ENCODE data around the gene COL19A1.
A peak's percentile ranks its signal among the peaks of the same experiment; 100 is the strongest.

The COL19A1 gene

DNA sequence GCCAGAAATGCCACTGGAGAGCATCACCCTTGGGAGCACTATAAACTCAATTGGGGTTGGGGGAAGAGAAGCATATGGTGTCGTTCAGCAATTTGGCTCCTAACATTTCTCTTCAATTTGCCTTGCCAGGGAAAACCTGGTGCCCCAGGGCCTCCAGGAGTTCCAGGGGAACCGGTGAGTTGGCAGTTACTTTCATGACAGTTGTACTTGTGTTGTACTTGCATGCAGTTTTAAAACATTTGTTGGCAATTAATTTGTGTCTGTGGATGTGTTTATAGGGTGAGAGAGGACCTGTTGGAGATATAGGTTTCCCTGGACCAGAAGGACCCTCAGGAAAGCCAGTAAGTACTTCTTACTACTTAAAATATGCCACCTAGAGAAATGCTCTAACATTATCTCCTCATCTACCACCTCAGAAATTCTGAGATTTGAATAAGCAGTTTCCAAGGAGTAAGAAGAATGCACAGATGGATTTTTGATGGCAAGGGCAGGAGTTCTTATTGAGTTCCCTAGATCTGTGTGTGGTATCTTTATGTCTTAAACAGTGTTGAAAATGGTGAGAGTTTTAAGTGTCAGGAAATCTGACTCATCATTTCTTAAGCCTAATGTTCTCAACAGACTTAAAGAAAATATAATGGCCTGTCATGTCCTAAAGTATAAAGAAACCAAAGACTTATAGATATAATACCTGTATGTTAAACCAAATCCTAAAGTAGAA lies 314.0 kb downstream of the COL19A1 start:
- DNase-seq = no peak

DNA sequence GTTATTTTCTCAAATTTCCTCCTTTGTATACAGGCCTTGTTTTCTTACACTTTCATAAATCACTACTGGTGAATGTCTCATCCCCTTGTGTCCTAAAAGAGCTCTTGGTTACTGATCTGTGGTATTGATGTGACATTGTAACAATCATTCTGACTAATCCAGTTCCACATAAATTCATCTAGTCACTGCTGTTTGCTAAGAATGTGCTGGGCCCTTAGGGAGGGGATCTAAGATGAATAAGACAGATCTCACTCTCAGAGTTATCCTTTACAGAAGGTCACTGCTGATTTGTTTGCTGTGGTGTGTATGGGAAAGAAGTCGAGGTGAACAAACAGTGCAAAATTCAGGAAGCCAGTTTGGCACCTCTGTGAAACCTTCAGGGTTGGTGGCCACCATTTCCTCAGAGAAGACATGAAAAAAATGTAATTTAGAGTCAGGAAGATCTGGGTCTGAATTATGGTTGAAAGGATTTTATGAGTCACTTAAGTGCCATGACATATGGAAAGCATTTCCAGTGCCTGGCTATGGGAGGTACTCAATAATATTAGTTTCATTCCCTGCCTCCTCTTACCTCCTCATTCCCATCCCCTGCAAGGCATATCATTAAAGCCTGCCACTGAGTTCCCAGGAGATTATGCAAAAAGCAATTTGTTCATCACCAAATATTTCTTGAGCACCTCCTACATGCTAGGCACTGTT lies 314.7 kb downstream of the COL19A1 start:
- peak in 1 of 2 experiments; percentile 17 for DNase-seq

- no peak for DNase-seq
These were observed 317.2 kb downstream of the COL19A1 start for GRCh38 chr6:70183538-70183937.

DNA sequence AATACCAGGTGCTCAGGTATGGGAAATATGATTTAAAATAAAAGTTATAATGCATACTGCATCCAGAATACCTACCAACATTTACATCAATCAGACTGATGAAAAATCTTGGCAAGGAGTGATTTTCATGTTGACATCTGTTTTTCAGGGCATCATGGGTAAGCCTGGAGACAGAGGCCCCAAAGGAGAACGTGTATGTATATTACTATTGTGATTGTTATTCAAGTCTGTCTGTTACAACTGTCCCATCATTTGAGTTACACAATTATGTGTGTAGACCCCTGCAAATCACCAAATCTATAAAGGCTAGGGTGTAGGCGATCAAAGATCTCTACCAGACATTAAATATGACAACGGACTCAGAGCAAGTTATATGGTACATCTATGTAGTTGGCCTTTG lies 318.4 kb downstream of the COL19A1 start:
- no peak for DNase-seq

- DNase-seq = no peak
These were observed 320.1 kb downstream of the COL19A1 start for GRCh38 chr6:70186461-70186860.

- no peak for DNase-seq
These were observed 321.8 kb downstream of the COL19A1 start for GRCh38 chr6:70188202-70188601.

GRCh38 chr6:70194421-70194820 lies 328.1 kb downstream of the COL19A1 start:
- no peak for DNase-seq

DNA sequence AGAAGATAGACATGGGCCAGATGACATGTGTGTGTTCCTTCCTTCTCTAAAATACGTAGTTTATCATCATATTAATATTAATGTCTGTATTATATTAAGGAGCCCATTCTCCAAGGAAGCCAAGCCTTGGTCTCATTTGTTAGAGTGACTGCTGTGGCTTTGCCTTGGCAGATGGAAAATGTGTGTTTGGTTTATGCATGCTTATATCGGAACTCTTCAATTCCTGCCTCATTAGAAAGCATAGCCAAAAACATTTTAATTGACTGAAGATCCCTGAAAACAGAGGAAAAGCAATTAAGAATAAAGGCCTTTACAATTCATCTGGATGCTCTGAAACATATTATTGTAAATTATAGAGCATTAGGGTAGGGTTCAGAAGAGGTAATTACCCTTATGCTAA lies 330.2 kb downstream of the COL19A1 start:
- DNase-seq = no peak

GRCh38 chr6:70198785-70199184 lies 332.4 kb downstream of the COL19A1 start:
- no peak for DNase-seq

- no peak for DNase-seq
These were observed 342.0 kb downstream of the COL19A1 start for GRCh38 chr6:70208235-70208790.

DNA sequence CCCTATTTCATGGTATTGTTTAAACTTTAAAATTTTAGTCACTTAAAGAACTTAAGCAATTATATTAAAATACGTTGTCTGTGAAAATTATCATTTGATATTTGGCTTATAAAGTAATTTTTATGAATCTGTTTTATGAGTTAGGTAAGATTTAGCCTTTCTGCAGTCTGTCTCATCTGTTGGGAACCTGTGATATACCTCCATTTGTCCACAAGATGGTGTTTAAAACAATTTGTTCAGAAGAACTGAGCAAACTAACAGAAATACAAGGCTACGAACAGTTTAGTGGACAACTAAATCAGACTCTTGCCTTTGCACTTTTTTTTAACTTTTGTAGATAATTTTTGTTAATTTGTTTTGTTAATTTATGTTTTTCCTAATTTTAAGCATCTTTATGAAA lies 344.1 kb downstream of the COL19A1 start:
- DNase-seq = no peak

- DNase-seq = no peak
These were observed 349.2 kb downstream of the COL19A1 start for GRCh38 chr6:70215460-70216108.

GRCh38 chr6:70216767-70217166 lies 350.4 kb downstream of the COL19A1 start:
- no peak for DNase-seq

DNA sequence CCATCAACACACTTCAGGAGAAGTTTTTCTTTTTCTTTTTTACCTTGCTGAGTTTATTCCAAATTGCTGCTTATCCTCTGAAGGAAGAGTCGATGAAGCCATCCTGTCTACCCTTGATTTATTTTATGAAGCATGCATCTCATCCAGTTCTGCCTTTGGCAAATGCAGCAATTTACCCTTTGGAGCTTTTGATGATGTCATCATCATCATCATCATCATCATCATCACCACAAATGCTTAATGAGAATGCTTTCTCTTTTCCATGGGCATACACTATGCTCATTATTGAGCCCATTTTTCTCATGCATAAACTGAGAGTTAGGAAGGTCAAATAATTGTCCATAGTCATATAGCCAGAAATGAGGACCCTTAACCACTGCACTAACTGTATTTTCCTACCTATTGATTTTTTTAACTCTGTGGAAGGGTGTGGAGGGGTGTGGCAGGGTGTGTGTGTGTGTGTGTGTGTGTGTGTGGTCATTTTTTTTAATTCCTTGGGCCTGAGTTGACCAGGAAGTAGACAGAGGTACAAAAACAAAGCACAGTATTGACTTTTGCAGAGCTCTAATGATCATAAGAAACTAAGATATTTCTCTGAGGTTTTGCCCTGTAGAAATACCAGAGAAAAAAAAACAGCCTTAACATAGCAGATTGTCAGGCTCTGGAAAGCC lies 353.7 kb downstream of the COL19A1 start:
- DNase-seq = no peak

- no peak for DNase-seq
These were observed 354.8 kb downstream of the COL19A1 start for GRCh38 chr6:70221025-70221714.

- no peak for DNase-seq
These were observed 355.5 kb downstream of the COL19A1 start for GRCh38 chr6:70221715-70222438.

DNA sequence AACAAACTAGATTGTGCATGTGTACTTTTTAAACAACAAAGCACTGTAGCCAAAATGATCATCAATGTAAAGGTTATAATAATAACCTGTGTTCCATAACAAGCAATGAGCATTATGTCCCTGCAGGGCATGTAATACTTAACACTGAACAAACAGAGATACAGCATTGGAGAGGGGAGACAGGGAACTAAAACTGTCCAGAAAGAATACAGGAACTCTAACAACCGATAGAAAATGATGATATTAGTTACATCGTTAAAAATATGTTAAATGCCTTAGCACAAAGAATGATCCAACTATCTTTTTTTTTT lies 356.0 kb downstream of the COL19A1 start:
- DNase-seq = no peak

- no peak for DNase-seq
These were observed 358.7 kb downstream of the COL19A1 start for GRCh38 chr6:70225055-70225454.

- no peak for DNase-seq
These were observed 365.0 kb downstream of the COL19A1 start for GRCh38 chr6:70231311-70231710.

DNA sequence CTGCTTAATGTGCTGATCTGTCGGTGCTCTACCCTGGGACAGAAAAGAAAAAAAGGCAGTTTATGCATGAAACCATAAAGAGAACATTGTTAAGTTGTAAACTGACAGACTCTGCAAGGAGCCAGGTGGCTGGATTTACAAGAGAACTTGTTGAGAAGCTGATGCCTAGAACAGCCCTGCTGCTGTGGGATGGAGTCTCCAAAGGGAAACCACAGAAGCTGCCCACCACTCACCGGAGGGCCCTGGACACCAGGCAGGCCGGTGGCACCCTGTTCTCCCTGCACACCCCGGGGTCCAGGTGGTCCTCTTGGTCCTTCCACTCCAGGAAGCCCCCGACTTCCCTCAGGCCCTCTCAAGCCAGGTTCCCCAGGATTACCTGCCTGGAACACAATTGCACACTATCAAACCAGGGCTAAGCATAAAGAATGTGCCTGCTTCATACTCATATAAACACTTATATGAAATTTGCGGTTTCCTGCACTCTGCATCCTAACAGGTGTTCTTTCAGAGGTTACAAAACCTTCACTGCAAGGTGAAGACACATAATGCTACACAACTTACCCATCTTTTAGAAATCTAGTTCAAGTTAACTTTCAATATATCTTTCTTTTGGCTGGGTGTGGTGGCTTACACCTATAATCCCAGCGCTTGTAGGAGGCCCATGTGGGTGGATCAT lies 368.3 kb downstream of the COL19A1 start:
- no peak for DNase-seq

DNA sequence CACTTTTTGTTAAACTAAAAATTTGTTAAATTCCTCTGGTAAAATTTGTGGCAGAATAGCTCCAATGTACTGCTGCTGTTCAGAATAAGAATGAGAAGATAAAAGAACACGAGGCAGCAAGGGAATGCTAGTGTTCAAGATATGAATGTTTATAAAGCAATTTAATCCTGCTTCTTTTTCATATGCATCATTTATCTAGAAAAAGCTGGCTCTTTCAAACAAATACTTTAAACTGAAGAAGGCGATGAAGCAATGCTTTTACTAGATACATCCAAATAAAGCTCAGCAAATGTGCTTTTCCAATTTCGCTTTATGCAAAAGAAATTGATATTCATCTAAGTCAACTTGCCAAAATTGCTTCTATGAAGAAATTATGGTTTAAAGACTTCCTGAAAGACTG lies 370.0 kb downstream of the COL19A1 start:
- no peak for DNase-seq

GRCh38 chr6:70241031-70241430 lies 374.7 kb downstream of the COL19A1 start:
- DNase-seq = no peak
